ENCODE measurements around the gene VPS4A. TPM values are rescaled to one million over a fixed set of nuclear protein-coding genes. Genes with fewer than 3 reads are reported as not detected.

The VPS4A gene
- total RNA-seq, 3 donors from 2014 or later (not counting 1 experiment from before 2014, with no cell fraction given): 60.5 to 71.5 (median 62.5) TPM

GRCh38 chr16:69270395-69270794 lies 40.8 kb upstream of the VPS4A start:
- Histone ChIP-seq H3K4me3 (ENCODE audit: low read length) (no peak overlapping the region), H3K36me3 (ENCODE audit: control insufficient read depth, insufficient read depth, low read length) (peaks cover 20% of the 10 kb centered on the region), H3K27ac (ENCODE audit: low read length) (no peak overlapping the region), H3K27me3 (ENCODE audit: control insufficient read depth, insufficient read depth, low read length) (no peaks in the 10 kb centered on the region), H3K9me3 (ENCODE audit: control insufficient read depth, insufficient read depth, low read length) (no peaks in the 10 kb centered on the region), H3K4me1 (ENCODE audit: control insufficient read depth, insufficient read depth, low read length) (no peaks in the 10 kb centered on the region)
- Mint-ChIP-seq H3K4me1 (peaks cover 18% of the 10 kb centered on the region in 2 donors), H3K36me3 (no peaks in the 10 kb centered on the region), H3K27ac (no peak overlapping the region), H3K4me3 (no peak overlapping the region), H3K27me3 (ENCODE audit: low read depth in 2 of 2) (no peaks in the 10 kb centered on the region), H3K9me3 (no peaks in the 10 kb centered on the region)
- no peak for TF ChIP-seq CTCF (IDR thresholded peaks at IDR 0.05)
- WGBS (ENCODE audit: insufficient coverage): 51% methylated on average over 2 of the region's 3 CpGs
- no peak for DNase-seq
- ATAC-seq: no peak
- intact Hi-C loops (cut with micrococcal nuclease): no loop called here

GRCh38 chr16:69270831-69271230 lies 40.3 kb upstream of the VPS4A start:
- Histone ChIP-seq H3K4me1 (ENCODE audit: control insufficient read depth, insufficient read depth, low read length) (no peaks in the 10 kb centered on the region), H3K9me3 (ENCODE audit: control insufficient read depth, insufficient read depth, low read length) (no peaks in the 10 kb centered on the region), H3K27me3 (ENCODE audit: control insufficient read depth, insufficient read depth, low read length) (no peaks in the 10 kb centered on the region), H3K36me3 (ENCODE audit: control insufficient read depth, insufficient read depth, low read length) (peaks cover 20% of the 10 kb centered on the region), H3K27ac (ENCODE audit: low read length) (no peak overlapping the region), H3K4me3 (ENCODE audit: low read length) (no peak overlapping the region)
- H3K9me3 Mint-ChIP-seq: no peaks in the 10 kb centered on the region
- DNase-seq (no peak), ATAC-seq (no peak)
- TF ChIP-seq CTCF (IDR thresholded peaks at IDR 0.05): no peak
- no peaks in the 10 kb centered on the region for H3K36me3 Mint-ChIP-seq
- no peak overlapping the region for H3K4me3 Mint-ChIP-seq
- H3K27me3 Mint-ChIP-seq (ENCODE audit: low read depth in 2 of 2): no peaks in the 10 kb centered on the region
- intact Hi-C loops (cut with micrococcal nuclease): no loop called here
- H3K4me1 Mint-ChIP-seq: peaks cover 21% of the 10 kb centered on the region in 2 donors
- WGBS (ENCODE audit: insufficient coverage): 100% methylated on average over 1 of the region's 2 CpGs
- no peak overlapping the region for H3K27ac Mint-ChIP-seq

- 93% methylated on average over 3 of the region's 4 CpGs for WGBS (ENCODE audit: insufficient coverage)
- intact Hi-C loops (cut with micrococcal nuclease): no loop called here
These were observed 38.1 kb upstream of the VPS4A start for GRCh38 chr16:69273009-69273408.

More at GRCh38 chr16:69273009-69273408, 38.1 kb upstream of the VPS4A start:
- no peak for TF ChIP-seq CTCF (IDR thresholded peaks at IDR 0.05)
- H3K4me1 Mint-ChIP-seq: peaks cover 10 to 19% of the 10 kb centered on the region in 2 donors
- H3K4me3 Mint-ChIP-seq: no peak overlapping the region
- Histone ChIP-seq H3K36me3 (ENCODE audit: control insufficient read depth, insufficient read depth, low read length) (peaks cover 20% of the 10 kb centered on the region), H3K4me1 (ENCODE audit: control insufficient read depth, insufficient read depth, low read length) (no peaks in the 10 kb centered on the region), H3K27ac (ENCODE audit: low read length) (no peak overlapping the region), H3K9me3 (ENCODE audit: control insufficient read depth, insufficient read depth, low read length) (no peaks in the 10 kb centered on the region), H3K4me3 (ENCODE audit: low read length) (no peak overlapping the region), H3K27me3 (ENCODE audit: control insufficient read depth, insufficient read depth, low read length) (no peaks in the 10 kb centered on the region)
- H3K27me3 Mint-ChIP-seq (ENCODE audit: low read depth in 2 of 2): no peaks in the 10 kb centered on the region
- ATAC-seq (no peak), DNase-seq (no peak)
- H3K9me3 Mint-ChIP-seq: no peaks in the 10 kb centered on the region
- H3K27ac Mint-ChIP-seq: no peak overlapping the region
- H3K36me3 Mint-ChIP-seq: no peaks in the 10 kb centered on the region

All from natural killer cell (primary cell).